Hepatocyte (in vitro differentiated cells): ENCODE results near the gene PSMC1. TPM values are rescaled to one million over a fixed set of nuclear protein-coding genes. Genes with fewer than 3 reads are reported as not detected.

ENCODE experiments used
- DNase-seq: peaks from one replicate; pipeline ENCODE4 v3.0.0-alpha.2; 2016; ENCODE audit warnings: low spot score
- H2AFZ ChIP-seq: fragments of 200-600 bp; sonication (generic); 2 replicates; pipeline ENCODE4 v1.6.0; 2016; ENCODE audit warnings: antibody characterized with exemption, mild to moderate bottlenecking
- H3K27ac ChIP-seq: fragments of 200-600 bp; sonication (generic); 2 replicates; pipeline ENCODE4 v1.5.1; 2016; ENCODE audit warnings: mild to moderate bottlenecking
- H3K27me3 ChIP-seq: fragments of 200-600 bp; sonication (generic); 2 replicates; pipeline ENCODE4 v1.6.1; 2016
- H3K36me3 ChIP-seq: fragments of 200-600 bp; sonication (generic); replicated peaks from 2 replicates; pipeline ENCODE4 v1.5.1; 2016; ENCODE audit warnings: low read depth; ENCODE audit not compliant: insufficient read depth
- H3K4me1 ChIP-seq: fragments of 200-600 bp; sonication (generic); 2 replicates; pipeline ENCODE4 v1.5.1; 2016; ENCODE audit warnings: mild to moderate bottlenecking, moderate library complexity; ENCODE audit not compliant: insufficient read depth
- H3K4me2 ChIP-seq: fragments of 200-600 bp; sonication (generic); 2 replicates; pipeline ENCODE4 v1.6.0; 2016
- H3K4me3 ChIP-seq: fragments of 200-600 bp; sonication (generic); 2 replicates; pipeline ENCODE4 v1.5.1; 2016; ENCODE audit warnings: mild to moderate bottlenecking
- H3K79me2 ChIP-seq: fragments of 200-600 bp; sonication (generic); 2 replicates; pipeline ENCODE4 v1.6.0; 2017; ENCODE audit warnings: mild to moderate bottlenecking
- H3K9me2 ChIP-seq: fragments of 200-600 bp; sonication (generic); replicated peaks from 2 replicates; pipeline ENCODE4 v1.6.0; 2017; ENCODE audit warnings: mild to moderate bottlenecking; ENCODE audit not compliant: insufficient read depth
- H3K9me3 ChIP-seq: fragments of 200-600 bp; sonication (generic); 2 replicates; pipeline ENCODE4 v1.5.1; 2016; ENCODE audit warnings: low read depth, mild to moderate bottlenecking
- H4K20me1 ChIP-seq: fragments of 200-600 bp; sonication (generic); 2 replicates; pipeline ENCODE4 v1.6.0; 2016; ENCODE audit warnings: mild to moderate bottlenecking; ENCODE audit not compliant: insufficient read depth, poor library complexity, severe bottlenecking
- CTCF ChIP-seq: fragments of 200-600 bp; sonication (generic); IDR thresholded peaks from 2 replicates; pipeline ENCODE4 v1.5.1; 2016; ENCODE audit warnings: antibody characterized with exemption, mild to moderate bottlenecking; ENCODE audit not compliant: poor library complexity
- EZH2 ChIP-seq: fragments of 200-600 bp; sonication (generic); IDR thresholded peaks from 2 replicates; pipeline ENCODE4 v1.6.1; 2016; ENCODE audit warnings: antibody characterized with exemption, mild to moderate bottlenecking, borderline replicate concordance
- EZH2phosphoT487 ChIP-seq: fragments of 200-600 bp; sonication (generic); IDR thresholded peaks from one replicate; pipeline ENCODE4 v1.6.1; 2018; ENCODE audit warnings: antibody characterized with exemption, mild to moderate bottlenecking, low read depth, moderate library complexity; ENCODE audit not compliant: unreplicated experiment, severe bottlenecking
- WGBS: methylation state at CpG from one replicate; pipeline ENCODE4 v1.1.6; 2016; ENCODE audit warnings: low lambda C conversion rate; ENCODE audit errors: missing lambda C conversion rate; 5-methylcytosine and 5-hydroxymethylcytosine counted together
- polyA plus RNA-seq: library from polyadenylated mRNA; unstranded; fragments of >200 nt; fragmentation: Nextera tagmentation; extraction: Ambion mirVana; gene quantifications from 2 replicates; pipeline ENCODE4 v1.2.1, GENCODE V29; 2016
- total RNA-seq: library from RNA; depleted of rRNA; stranded (reverse); fragments of >200 nt; gene quantifications from 2 replicates; pipeline ENCODE4 v1.2.3, GENCODE V29; 2014

PSMC1 gene
- total and polyA plus RNA-seq, 2 experiments from 2014 or later: 144 to 171 TPM

- no peaks in the 10 kb centered on the region for H3K9me3 ChIP-seq
- WGBS: 81% methylated on average over 1 of the region's 1 CpG
- no peak for TF ChIP-seq CTCF
- no peak for TF ChIP-seq EZH2
- no peak for TF ChIP-seq EZH2phosphoT487
- H3K27ac ChIP-seq: no peak overlapping the region
- H2AFZ ChIP-seq: peak overlapping the region; percentile 80
- H3K79me2 ChIP-seq: peaks cover 38% of the 10 kb centered on the region
- peaks cover 8% of the 10 kb centered on the region for H3K27me3 ChIP-seq
- H4K20me1 ChIP-seq: peaks cover 12% of the 10 kb centered on the region
- H3K36me3 ChIP-seq: no peaks in the 10 kb centered on the region
- DNase-seq: no peak
- peak overlapping the region; percentile 51 for H3K4me3 ChIP-seq
- peak overlapping the region; percentile 93 for H3K4me2 ChIP-seq
- no peaks in the 10 kb centered on the region for H3K9me2 ChIP-seq
- H3K4me1 ChIP-seq: peaks cover 7% of the 10 kb centered on the region
These were observed 482 bp upstream of the PSMC1 start for GRCh38 chr14:90255871-90256270.

- no peaks in the 10 kb centered on the region for H3K9me2 ChIP-seq
- H3K27ac ChIP-seq: no peak overlapping the region
- H3K4me2 ChIP-seq: no peak overlapping the region
- H3K36me3 ChIP-seq: peaks cover 3% of the 10 kb centered on the region
- no peak overlapping the region for H3K4me3 ChIP-seq
- H3K27me3 ChIP-seq: no peaks in the 10 kb centered on the region
- H3K4me1 ChIP-seq: no peaks in the 10 kb centered on the region
- TF ChIP-seq EZH2: no peak
- no peak for TF ChIP-seq CTCF
- TF ChIP-seq EZH2phosphoT487: no peak
- H2AFZ ChIP-seq: no peak overlapping the region
- no peak for DNase-seq
- no peaks in the 10 kb centered on the region for H4K20me1 ChIP-seq
- H3K9me3 ChIP-seq: no peaks in the 10 kb centered on the region
- WGBS: 97% methylated on average over 8 of the region's 8 CpGs
- peaks cover 8% of the 10 kb centered on the region for H3K79me2 ChIP-seq
These were observed 7.5 kb downstream of the PSMC1 start for GRCh38 chr14:90263748-90264449.

DNA sequence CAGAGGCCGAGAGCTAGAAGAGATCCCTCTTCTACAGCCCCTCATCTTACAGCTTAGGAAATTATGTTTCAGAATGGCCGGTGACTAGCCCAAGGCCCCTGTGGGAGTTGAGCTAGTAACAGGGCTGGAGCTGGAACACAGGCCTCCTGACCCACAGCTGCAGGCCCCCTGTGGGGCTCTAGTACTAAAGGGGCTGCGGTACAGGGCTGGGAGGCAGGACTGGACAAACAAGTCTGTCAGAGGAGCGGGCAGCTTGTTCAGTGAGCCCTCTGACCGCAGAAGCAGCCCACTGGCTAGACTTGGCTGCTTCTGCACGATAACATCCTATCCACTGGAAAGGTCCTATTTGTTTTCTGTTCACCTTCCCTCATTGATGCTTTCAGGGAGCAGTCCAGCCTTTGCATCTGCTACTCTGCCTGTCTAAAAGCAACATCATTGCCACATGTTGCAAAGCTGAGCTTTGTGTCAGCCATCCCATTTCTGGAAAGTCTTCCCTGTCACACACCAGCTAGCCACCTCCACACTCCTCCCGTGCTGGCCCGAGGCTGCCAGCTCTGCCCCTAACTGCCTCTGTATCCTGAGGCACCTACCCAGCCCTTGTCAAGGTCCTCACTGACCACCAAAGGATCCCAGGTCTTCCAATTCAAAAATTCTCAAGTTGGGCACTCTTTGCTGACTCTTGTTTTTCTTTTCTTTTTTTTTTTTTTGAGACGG, 10.2 kb downstream of the PSMC1 start:
- no peak for TF ChIP-seq CTCF
- no peak for TF ChIP-seq EZH2
- no peak for TF ChIP-seq EZH2phosphoT487
- WGBS: 99% methylated on average over 9 of the region's 9 CpGs
- Histone ChIP-seq H3K27me3 (no peaks in the 10 kb centered on the region), H3K9me3 (no peaks in the 10 kb centered on the region), H4K20me1 (no peaks in the 10 kb centered on the region), H3K4me1 (no peaks in the 10 kb centered on the region), H3K4me2 (no peak overlapping the region), H2AFZ (no peak overlapping the region), H3K27ac (no peak overlapping the region), H3K36me3 (peaks cover 3% of the 10 kb centered on the region), H3K9me2 (no peaks in the 10 kb centered on the region), H3K4me3 (no peak overlapping the region), H3K79me2 (no peaks in the 10 kb centered on the region)
- DNase-seq: no peak
